AG09319 (cell line): ENCODE measurements around the gene ABHD11.

Experiments
- DNase-seq: peaks from one replicate; pipeline ENCODE4 v3.0.0-alpha.2; 2010; ENCODE audit warnings: low read depth; ENCODE audit errors: extremely low read depth
- CTCF ChIP-seq: IDR thresholded peaks from 2 replicates; pipeline ENCODE4 v1.5.1; 2011; ENCODE audit warnings: low read depth, mild to moderate bottlenecking, inconsistent platforms, low read length, moderate library complexity

Gene ABHD11

GRCh38 chr7:73741600-73741999 lies 3.0 kb upstream of the ABHD11 start:
- DNase-seq: no peak
- no peak for TF ChIP-seq CTCF

- TF ChIP-seq CTCF: no peak
Observed at GRCh38 chr7:73740771-73741170, 2.2 kb upstream of the ABHD11 start.

GRCh38 chr7:73740212-73740611 lies 1.6 kb upstream of the ABHD11 start:
- DNase-seq: no peak
- no peak for TF ChIP-seq CTCF

More at GRCh38 chr7:73740771-73741170, 2.2 kb upstream of the ABHD11 start:
- no peak for DNase-seq

GRCh38 chr7:73739387-73739767 lies 775 bp upstream of the ABHD11 start:
- no peak for DNase-seq
- TF ChIP-seq CTCF: no peak

- TF ChIP-seq CTCF: no peak
- no peak for DNase-seq
Observed at GRCh38 chr7:73738220-73738611, 386 bp downstream of the ABHD11 start.

- TF ChIP-seq CTCF: no peak
Observed at GRCh38 chr7:73737491-73738219, 947 bp downstream of the ABHD11 start.

GRCh38 chr7:73736885-73737284 lies 1.7 kb downstream of the ABHD11 start:
- TF ChIP-seq CTCF: no peak
- no peak for DNase-seq

More at GRCh38 chr7:73737491-73738219, 947 bp downstream of the ABHD11 start:
- DNase-seq: no peak
